GM12872 (cell line): ENCODE results near the gene BTBD18.

Source experiments
- TF ChIP-seq, protein P1 (sequence below): IDR thresholded peaks from 3 replicates; pipeline ENCODE4 v1.5.1; 2011; ENCODE audit warnings: low read depth, mild to moderate bottlenecking, low read length, moderate library complexity; ENCODE audit not compliant: insufficient read depth

Gene BTBD18

DNA sequence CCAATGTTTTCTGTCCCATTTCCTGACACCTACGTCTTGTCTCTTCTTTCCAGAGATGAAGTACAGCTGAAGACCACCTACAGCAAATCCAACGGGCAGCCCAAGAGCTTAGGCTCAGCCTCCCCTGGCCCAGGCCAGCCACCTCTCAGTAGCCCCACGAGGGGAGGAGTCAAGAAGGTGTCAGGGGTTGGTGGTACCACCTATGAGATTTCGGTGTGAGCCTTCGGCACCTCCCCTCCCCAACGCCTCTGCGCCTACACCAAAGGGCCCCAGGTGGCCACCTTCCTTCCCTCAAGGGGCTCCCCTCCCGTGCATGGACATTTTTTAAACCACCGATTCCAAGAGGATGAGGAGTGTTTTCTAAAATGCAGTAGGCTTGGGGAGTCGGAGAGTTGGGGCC is 51.8 kb downstream of the BTBD18 start:
- TF ChIP-seq, protein P1, sequence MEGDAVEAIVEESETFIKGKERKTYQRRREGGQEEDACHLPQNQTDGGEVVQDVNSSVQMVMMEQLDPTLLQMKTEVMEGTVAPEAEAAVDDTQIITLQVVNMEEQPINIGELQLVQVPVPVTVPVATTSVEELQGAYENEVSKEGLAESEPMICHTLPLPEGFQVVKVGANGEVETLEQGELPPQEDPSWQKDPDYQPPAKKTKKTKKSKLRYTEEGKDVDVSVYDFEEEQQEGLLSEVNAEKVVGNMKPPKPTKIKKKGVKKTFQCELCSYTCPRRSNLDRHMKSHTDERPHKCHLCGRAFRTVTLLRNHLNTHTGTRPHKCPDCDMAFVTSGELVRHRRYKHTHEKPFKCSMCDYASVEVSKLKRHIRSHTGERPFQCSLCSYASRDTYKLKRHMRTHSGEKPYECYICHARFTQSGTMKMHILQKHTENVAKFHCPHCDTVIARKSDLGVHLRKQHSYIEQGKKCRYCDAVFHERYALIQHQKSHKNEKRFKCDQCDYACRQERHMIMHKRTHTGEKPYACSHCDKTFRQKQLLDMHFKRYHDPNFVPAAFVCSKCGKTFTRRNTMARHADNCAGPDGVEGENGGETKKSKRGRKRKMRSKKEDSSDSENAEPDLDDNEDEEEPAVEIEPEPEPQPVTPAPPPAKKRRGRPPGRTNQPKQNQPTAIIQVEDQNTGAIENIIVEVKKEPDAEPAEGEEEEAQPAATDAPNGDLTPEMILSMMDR: no peak

DNA sequence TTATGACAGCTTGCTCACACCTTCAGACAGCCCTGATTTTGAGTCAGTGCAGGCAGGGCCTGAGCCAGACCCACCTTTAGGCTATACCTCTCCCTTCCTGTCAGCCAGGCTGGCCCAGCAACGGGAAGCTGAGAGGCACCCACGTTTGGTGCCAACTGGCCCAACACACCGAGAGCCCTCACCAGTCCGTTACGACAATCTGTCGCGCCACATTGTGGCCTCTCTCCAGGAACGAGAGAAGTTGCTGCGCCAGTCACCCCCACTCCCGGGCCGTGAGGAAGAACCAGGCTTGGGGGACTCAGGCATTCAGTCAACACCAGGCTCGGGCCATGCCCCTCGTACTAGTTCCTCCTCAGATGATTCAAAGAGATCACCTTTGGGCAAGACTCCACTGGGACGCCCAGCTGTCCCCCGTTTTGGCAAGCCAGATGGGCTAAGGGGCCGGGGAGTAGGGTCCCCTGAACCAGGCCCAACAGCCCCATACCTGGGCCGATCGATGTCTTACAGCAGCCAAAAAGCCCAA is 52.7 kb downstream of the BTBD18 start:
- TF ChIP-seq, protein P1: no peak
